Neural cell (in vitro differentiated cells): ENCODE results near the gene MARK2.

Source experiments
- EP300 ChIP-seq: fragments of 450-650 bp; conservative IDR thresholded peaks from 2 replicates; pipeline ENCODE4 v1.6.1; 2014; ENCODE audit warnings: antibody characterized with exemption, mild to moderate bottlenecking, moderate library complexity; ENCODE audit not compliant: poor library complexity, severe bottlenecking
- POLR2AphosphoS5 ChIP-seq: IDR thresholded peaks from 2 replicates; pipeline ENCODE4 v1.6.1; 2012
- RAD21 ChIP-seq: fragments of 450-650 bp; conservative IDR thresholded peaks from 2 replicates; pipeline ENCODE4 v1.6.1; 2014; ENCODE audit warnings: antibody characterized with exemption, mild to moderate bottlenecking, moderate library complexity
- TAF1 ChIP-seq: IDR thresholded peaks from 2 replicates; pipeline ENCODE4 v1.6.1; 2012; ENCODE audit warnings: low read depth
- TF ChIP-seq, protein P1 (sequence below): fragments of 450-650 bp; IDR thresholded peaks from 2 replicates; pipeline ENCODE4 v1.5.1; 2014; ENCODE audit warnings: antibody characterized with exemption, mild to moderate bottlenecking, moderate library complexity; ENCODE audit not compliant: poor library complexity, severe bottlenecking
- TF ChIP-seq, protein P2 (sequence below): IDR thresholded peaks from 2 replicates; pipeline ENCODE4 v1.6.1; 2012; ENCODE audit warnings: borderline replicate concordance

DNA sequence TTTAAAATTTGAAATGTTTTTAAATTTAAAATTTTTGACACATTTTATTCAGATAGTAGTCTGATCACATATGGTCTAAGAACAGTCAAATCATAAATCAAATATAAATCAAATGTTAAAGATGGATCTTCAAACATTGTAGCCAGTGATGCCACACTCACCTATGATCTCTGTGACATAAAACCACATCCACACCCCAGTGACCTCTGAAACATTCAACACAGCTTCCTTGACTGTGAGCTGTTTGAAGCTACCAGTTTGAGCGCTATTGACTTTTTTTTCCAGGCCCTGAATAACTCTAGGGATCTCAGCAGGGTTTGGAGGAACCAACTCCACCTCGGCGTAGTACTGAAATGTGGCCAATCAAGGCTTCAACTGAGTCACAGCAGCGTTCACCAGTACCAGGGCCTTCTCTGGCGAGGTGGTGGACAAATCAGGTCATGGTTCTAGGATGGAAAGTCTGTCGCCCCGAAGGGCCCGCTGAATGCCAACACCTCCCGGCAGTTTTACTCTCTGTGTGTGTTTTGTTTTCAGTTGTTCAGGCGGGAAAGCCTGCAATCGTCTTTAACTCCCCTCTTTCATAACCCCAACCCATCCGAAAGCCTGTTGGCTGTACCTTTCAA lies 4.3 kb upstream of the MARK2 start:
- TF ChIP-seq, protein P1, sequence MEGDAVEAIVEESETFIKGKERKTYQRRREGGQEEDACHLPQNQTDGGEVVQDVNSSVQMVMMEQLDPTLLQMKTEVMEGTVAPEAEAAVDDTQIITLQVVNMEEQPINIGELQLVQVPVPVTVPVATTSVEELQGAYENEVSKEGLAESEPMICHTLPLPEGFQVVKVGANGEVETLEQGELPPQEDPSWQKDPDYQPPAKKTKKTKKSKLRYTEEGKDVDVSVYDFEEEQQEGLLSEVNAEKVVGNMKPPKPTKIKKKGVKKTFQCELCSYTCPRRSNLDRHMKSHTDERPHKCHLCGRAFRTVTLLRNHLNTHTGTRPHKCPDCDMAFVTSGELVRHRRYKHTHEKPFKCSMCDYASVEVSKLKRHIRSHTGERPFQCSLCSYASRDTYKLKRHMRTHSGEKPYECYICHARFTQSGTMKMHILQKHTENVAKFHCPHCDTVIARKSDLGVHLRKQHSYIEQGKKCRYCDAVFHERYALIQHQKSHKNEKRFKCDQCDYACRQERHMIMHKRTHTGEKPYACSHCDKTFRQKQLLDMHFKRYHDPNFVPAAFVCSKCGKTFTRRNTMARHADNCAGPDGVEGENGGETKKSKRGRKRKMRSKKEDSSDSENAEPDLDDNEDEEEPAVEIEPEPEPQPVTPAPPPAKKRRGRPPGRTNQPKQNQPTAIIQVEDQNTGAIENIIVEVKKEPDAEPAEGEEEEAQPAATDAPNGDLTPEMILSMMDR, result no peak
- TF ChIP-seq TAF1 (no peak), RAD21 (no peak), POLR2AphosphoS5 (no peak), EP300 (no peak)
- TF ChIP-seq, protein P2, sequence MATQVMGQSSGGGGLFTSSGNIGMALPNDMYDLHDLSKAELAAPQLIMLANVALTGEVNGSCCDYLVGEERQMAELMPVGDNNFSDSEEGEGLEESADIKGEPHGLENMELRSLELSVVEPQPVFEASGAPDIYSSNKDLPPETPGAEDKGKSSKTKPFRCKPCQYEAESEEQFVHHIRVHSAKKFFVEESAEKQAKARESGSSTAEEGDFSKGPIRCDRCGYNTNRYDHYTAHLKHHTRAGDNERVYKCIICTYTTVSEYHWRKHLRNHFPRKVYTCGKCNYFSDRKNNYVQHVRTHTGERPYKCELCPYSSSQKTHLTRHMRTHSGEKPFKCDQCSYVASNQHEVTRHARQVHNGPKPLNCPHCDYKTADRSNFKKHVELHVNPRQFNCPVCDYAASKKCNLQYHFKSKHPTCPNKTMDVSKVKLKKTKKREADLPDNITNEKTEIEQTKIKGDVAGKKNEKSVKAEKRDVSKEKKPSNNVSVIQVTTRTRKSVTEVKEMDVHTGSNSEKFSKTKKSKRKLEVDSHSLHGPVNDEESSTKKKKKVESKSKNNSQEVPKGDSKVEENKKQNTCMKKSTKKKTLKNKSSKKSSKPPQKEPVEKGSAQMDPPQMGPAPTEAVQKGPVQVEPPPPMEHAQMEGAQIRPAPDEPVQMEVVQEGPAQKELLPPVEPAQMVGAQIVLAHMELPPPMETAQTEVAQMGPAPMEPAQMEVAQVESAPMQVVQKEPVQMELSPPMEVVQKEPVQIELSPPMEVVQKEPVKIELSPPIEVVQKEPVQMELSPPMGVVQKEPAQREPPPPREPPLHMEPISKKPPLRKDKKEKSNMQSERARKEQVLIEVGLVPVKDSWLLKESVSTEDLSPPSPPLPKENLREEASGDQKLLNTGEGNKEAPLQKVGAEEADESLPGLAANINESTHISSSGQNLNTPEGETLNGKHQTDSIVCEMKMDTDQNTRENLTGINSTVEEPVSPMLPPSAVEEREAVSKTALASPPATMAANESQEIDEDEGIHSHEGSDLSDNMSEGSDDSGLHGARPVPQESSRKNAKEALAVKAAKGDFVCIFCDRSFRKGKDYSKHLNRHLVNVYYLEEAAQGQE, result no peak
